ENCODE data around the gene NOS3. TPM values are rescaled to one million over a fixed set of nuclear protein-coding genes. Genes with fewer than 3 reads are reported as not detected.

NOS3 gene
- total and polyA plus RNA-seq, 2 of the 13 experiments (the other 11 are each of a cell fraction or from before 2014, with no cell fraction given), result 3.7 to 7.5 TPM

DNA sequence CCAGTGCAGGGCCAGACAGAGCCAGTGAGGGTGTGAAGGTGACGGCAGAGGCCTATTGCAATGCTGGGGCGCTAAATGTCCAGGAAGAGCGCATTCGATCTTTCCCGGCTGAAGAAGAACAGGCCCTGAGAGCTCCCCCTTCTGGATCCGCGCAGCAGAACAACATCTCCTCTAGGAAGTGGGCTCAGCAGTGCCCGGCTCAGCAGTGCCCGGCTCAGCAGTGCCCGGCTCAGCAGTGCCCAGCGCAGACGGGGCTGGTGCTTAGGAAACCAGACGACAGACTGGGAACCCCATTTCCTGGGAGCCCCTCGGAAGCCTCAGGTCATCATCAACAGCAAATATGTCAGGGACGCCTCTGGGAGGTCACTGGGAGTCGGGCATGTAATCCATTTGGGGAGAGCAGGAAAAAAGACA, 4.7 kb upstream of the NOS3 start (continued):
- TF ChIP-seq, protein P1, sequence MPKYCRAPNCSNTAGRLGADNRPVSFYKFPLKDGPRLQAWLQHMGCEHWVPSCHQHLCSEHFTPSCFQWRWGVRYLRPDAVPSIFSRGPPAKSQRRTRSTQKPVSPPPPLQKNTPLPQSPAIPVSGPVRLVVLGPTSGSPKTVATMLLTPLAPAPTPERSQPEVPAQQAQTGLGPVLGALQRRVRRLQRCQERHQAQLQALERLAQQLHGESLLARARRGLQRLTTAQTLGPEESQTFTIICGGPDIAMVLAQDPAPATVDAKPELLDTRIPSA (CRISPR knock-in tag; IDR thresholded peaks at IDR 0.05; ENCODE audit: borderline replicate concordance), result no peak
- TF ChIP-seq ESRRA (CRISPR knock-in tag; IDR thresholded peaks at IDR 0.05; ENCODE audit: low read depth) (no peak), SIN3A (IDR thresholded peaks at IDR 0.05; ENCODE audit: borderline replicate concordance, low read depth, low read length) (no peak), ZNF350 (CRISPR knock-in tag; IDR thresholded peaks at IDR 0.05; ENCODE audit: borderline replicate concordance, low read depth) (no peak), ZFY (CRISPR knock-in tag; IDR thresholded peaks at IDR 0.05) (peak; percentile 45; the same call in 1 of the 2 replicates), MTF2 (CRISPR knock-in tag; IDR thresholded peaks at IDR 0.05; ENCODE audit: borderline replicate concordance) (no peak), RAD21 (CRISPR knock-in tag; IDR thresholded peaks at IDR 0.05) (peak; percentile 35), FIP1L1 (IDR thresholded peaks at IDR 0.05; ENCODE audit: borderline replicate concordance, insufficient read depth, low read depth, low read length) (no peak), XBP1 (CRISPR knock-in tag; IDR thresholded peaks at IDR 0.05) (no peak), XRCC5 (optimal IDR thresholded peaks at IDR 0.05; ENCODE audit: low read length) (peak; percentile 75), NCOR1 (IDR thresholded peaks at IDR 0.05; ENCODE audit: borderline replicate concordance, low read length) (no peak)
- TF ChIP-seq, protein P2, sequence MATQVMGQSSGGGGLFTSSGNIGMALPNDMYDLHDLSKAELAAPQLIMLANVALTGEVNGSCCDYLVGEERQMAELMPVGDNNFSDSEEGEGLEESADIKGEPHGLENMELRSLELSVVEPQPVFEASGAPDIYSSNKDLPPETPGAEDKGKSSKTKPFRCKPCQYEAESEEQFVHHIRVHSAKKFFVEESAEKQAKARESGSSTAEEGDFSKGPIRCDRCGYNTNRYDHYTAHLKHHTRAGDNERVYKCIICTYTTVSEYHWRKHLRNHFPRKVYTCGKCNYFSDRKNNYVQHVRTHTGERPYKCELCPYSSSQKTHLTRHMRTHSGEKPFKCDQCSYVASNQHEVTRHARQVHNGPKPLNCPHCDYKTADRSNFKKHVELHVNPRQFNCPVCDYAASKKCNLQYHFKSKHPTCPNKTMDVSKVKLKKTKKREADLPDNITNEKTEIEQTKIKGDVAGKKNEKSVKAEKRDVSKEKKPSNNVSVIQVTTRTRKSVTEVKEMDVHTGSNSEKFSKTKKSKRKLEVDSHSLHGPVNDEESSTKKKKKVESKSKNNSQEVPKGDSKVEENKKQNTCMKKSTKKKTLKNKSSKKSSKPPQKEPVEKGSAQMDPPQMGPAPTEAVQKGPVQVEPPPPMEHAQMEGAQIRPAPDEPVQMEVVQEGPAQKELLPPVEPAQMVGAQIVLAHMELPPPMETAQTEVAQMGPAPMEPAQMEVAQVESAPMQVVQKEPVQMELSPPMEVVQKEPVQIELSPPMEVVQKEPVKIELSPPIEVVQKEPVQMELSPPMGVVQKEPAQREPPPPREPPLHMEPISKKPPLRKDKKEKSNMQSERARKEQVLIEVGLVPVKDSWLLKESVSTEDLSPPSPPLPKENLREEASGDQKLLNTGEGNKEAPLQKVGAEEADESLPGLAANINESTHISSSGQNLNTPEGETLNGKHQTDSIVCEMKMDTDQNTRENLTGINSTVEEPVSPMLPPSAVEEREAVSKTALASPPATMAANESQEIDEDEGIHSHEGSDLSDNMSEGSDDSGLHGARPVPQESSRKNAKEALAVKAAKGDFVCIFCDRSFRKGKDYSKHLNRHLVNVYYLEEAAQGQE (IDR thresholded peaks at IDR 0.05; ENCODE audit: borderline replicate concordance in 1 of 2, low read depth in 1 of 2, low read length in 2 of 2), result peak; percentile 5 to 64; a peak in 2 of 4 replicates
- TF ChIP-seq, protein P3, sequence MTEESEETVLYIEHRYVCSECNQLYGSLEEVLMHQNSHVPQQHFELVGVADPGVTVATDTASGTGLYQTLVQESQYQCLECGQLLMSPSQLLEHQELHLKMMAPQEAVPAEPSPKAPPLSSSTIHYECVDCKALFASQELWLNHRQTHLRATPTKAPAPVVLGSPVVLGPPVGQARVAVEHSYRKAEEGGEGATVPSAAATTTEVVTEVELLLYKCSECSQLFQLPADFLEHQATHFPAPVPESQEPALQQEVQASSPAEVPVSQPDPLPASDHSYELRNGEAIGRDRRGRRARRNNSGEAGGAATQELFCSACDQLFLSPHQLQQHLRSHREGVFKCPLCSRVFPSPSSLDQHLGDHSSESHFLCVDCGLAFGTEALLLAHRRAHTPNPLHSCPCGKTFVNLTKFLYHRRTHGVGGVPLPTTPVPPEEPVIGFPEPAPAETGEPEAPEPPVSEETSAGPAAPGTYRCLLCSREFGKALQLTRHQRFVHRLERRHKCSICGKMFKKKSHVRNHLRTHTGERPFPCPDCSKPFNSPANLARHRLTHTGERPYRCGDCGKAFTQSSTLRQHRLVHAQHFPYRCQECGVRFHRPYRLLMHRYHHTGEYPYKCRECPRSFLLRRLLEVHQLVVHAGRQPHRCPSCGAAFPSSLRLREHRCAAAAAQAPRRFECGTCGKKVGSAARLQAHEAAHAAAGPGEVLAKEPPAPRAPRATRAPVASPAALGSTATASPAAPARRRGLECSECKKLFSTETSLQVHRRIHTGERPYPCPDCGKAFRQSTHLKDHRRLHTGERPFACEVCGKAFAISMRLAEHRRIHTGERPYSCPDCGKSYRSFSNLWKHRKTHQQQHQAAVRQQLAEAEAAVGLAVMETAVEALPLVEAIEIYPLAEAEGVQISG (CRISPR knock-in tag; IDR thresholded peaks at IDR 0.05), result 0 out of 2 replicates have a peak, but pooled peaks have one; percentile 43
- TF ChIP-seq, protein P4, sequence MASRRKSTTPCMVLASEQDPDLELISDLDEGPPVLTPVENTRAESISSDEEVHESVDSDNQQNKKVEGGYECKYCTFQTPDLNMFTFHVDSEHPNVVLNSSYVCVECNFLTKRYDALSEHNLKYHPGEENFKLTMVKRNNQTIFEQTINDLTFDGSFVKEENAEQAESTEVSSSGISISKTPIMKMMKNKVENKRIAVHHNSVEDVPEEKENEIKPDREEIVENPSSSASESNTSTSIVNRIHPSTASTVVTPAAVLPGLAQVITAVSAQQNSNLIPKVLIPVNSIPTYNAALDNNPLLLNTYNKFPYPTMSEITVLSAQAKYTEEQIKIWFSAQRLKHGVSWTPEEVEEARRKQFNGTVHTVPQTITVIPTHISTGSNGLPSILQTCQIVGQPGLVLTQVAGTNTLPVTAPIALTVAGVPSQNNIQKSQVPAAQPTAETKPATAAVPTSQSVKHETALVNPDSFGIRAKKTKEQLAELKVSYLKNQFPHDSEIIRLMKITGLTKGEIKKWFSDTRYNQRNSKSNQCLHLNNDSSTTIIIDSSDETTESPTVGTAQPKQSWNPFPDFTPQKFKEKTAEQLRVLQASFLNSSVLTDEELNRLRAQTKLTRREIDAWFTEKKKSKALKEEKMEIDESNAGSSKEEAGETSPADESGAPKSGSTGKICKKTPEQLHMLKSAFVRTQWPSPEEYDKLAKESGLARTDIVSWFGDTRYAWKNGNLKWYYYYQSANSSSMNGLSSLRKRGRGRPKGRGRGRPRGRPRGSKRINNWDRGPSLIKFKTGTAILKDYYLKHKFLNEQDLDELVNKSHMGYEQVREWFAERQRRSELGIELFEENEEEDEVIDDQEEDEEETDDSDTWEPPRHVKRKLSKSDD (CRISPR knock-in tag; IDR thresholded peaks at IDR 0.05; ENCODE audit: low read depth), result no peak
